Calu3 (cell line): ENCODE data around the gene LMAN1L. TPM values are rescaled to one million over a fixed set of nuclear protein-coding genes. Genes with fewer than 3 reads are reported as not detected.

ENCODE experiments used
- BruUV-seq: library from RNA; stranded (reverse); fragments of 400-500 nt; replicated peaks from 2 replicates; lab custom pipeline; 2021; lab: Mats Ljungman, UMichigan
- CTCF ChIA-PET: fragments of 300-600 bp; sonication (Branson Sonifier 250); formaldehyde crosslinking; loops from one replicate; lab custom pipeline; 2022; ENCODE audit warnings: antibody characterized with exemption; lab: Charles Lee
- DNase-seq: peaks from one replicate; pipeline ENCODE4 v3.0.0; 2022
- H3K27ac Mint-ChIP-seq: one replicate; pipeline ENCODE4 v1.8.0; 2022; ENCODE audit warnings: mixed read lengths; ENCODE audit not compliant: unreplicated experiment
- H3K27me3 Mint-ChIP-seq: one replicate; pipeline ENCODE4 v1.8.0; 2022; ENCODE audit warnings: mixed read lengths; ENCODE audit not compliant: unreplicated experiment
- H3K36me3 Mint-ChIP-seq: one replicate; pipeline ENCODE4 v1.8.0; 2022; ENCODE audit warnings: mild to moderate bottlenecking, moderate library complexity, mixed read lengths; ENCODE audit not compliant: insufficient read depth, unreplicated experiment
- H3K4me1 Mint-ChIP-seq: one replicate; pipeline ENCODE4 v1.8.0; 2022; ENCODE audit warnings: mild to moderate bottlenecking, low read depth, mixed read lengths; ENCODE audit not compliant: unreplicated experiment
- H3K4me3 Mint-ChIP-seq: one replicate; pipeline ENCODE4 v1.8.0; 2022; ENCODE audit warnings: mild to moderate bottlenecking, low read depth, moderate library complexity, mixed read lengths; ENCODE audit not compliant: unreplicated experiment
- H3K9me3 Mint-ChIP-seq: one replicate; pipeline ENCODE4 v1.8.0; 2022; ENCODE audit warnings: low read depth, mixed read lengths; ENCODE audit not compliant: unreplicated experiment
- CTCF ChIP-seq: fragments of 200-600 bp; IDR thresholded peaks from one replicate; pipeline ENCODE4 v1.8.0; 2022; ENCODE audit warnings: antibody characterized with exemption; ENCODE audit not compliant: unreplicated experiment
- intact Hi-C: fragments of 100-400 bp; cut with micrococcal nuclease; formaldehyde crosslinking; loops from one replicate; pipeline ENCODE4 v1.10.0; 2022; ENCODE audit not compliant: unreplicated experiment
- total RNA-seq: library from RNA; stranded (reverse); gene quantifications from 2 replicates; pipeline ENCODE4 v1.2.3, GENCODE V29; 2022

LMAN1L gene
- total RNA-seq, 1 experiment from 2014 or later, result 0.35 TPM

DNA sequence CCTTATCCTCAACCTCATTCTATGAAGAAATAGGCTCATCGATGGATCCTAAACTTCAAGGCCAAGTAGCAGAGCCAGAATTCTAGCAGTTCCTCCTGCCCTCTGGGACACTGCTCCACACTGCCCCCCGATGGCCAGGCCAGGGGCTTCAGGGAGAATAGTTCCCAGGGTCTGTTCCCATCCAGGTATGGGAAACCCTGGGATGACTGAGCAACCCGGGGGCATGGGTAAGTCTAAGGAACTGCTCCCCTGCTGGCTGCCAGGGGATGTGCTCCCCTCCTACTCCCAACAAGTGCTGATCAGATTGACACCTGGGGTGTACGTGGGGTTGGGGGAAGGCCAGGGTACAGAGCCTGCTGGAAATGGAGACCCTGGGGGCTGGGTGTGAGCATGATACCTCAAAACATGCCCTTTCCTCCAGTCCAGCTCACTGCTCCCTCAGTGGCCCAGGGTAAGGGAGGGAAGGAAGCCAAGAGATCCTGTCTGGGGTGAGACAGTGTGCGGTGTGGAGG, 22.7 kb downstream of the LMAN1L start:
- Mint-ChIP-seq H3K27ac (peak overlapping the region; percentile 4), H3K36me3 (peaks cover 5% of the 10 kb centered on the region), H3K4me1 (peaks cover 16% of the 10 kb centered on the region), H3K4me3 (no peak overlapping the region), H3K27me3 (peaks cover 7% of the 10 kb centered on the region), H3K9me3 (no peaks in the 10 kb centered on the region)
- BruUV-seq, result no TSS peak
- TF ChIP-seq CTCF, result peak; percentile 87
- DNase-seq, result peak; percentile 92
- CTCF ChIA-PET, result interaction anchor here (0.7 to 1.2 kb wide), 2 partner anchors 64 to 66 kb away, joined by 3 to 5 read pairs; no protein-coding TSS in a partner anchor
- intact Hi-C loops, result loop anchor here (1.0 kb wide), 1 partner anchor 64 kb away; no protein-coding TSS in a partner anchor

- no peak for TF ChIP-seq CTCF
- Mint-ChIP-seq H3K4me1 (peaks cover 16% of the 10 kb centered on the region), H3K27me3 (no peaks in the 10 kb centered on the region), H3K4me3 (no peak overlapping the region), H3K9me3 (no peaks in the 10 kb centered on the region), H3K36me3 (peaks cover 5% of the 10 kb centered on the region), H3K27ac (no peak overlapping the region)
- DNase-seq, result no peak
- CTCF ChIA-PET, result interaction anchor here (1.2 kb wide), 1 partner anchor 66 kb away, joined by 5 read pairs; no protein-coding TSS in a partner anchor
- intact Hi-C loops, result no loop called here
- BruUV-seq, result no TSS peak
Measured at GRCh38 chr15:74836846-74837245, 24.2 kb downstream of the LMAN1L start.

- TF ChIP-seq CTCF, result no peak
- Mint-ChIP-seq H3K4me1 (peaks cover 13% of the 10 kb centered on the region), H3K4me3 (no peak overlapping the region), H3K27ac (no peak overlapping the region), H3K9me3 (no peaks in the 10 kb centered on the region), H3K36me3 (peaks cover 10% of the 10 kb centered on the region), H3K27me3 (no peaks in the 10 kb centered on the region)
- intact Hi-C loops, result no loop called here
- no peak for DNase-seq
- no TSS peak for BruUV-seq
- CTCF ChIA-PET, result no interaction called here
Measured at GRCh38 chr15:74837482-74838136, 25.0 kb downstream of the LMAN1L start.

DNA sequence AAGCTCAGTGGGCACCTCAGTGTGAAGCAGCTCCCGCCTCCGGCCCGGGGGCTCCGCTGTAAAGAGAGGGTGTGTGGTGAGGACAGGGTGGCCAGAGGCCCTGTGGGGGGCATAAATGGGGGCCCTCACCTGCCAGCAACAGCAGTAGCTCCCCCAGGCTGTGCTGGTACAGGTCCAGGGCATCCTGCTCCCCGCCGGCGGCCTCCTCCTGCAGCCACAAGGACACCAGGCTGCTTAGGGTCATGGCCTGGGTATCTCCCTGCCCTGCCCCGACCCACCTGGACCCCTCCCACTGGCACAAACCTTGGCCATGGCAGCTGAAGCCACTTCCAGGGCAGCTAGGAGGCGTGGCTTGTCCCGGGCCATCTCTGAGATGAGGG, 25.5 kb downstream of the LMAN1L start:
- CTCF ChIA-PET, result no interaction called here
- no peak overlapping the region for H3K27ac Mint-ChIP-seq
- H3K4me3 Mint-ChIP-seq, result no peak overlapping the region
- intact Hi-C loops, result no loop called here
- H3K36me3 Mint-ChIP-seq, result peaks cover 15% of the 10 kb centered on the region
- TF ChIP-seq CTCF, result no peak
- H3K4me1 Mint-ChIP-seq, result peaks cover 8% of the 10 kb centered on the region
- BruUV-seq, result no TSS peak
- H3K27me3 Mint-ChIP-seq, result no peaks in the 10 kb centered on the region
- no peak for DNase-seq
- H3K9me3 Mint-ChIP-seq, result no peaks in the 10 kb centered on the region
